Caki2 (cell line): ENCODE results near the gene WDFY4. TPM values are rescaled to one million over a fixed set of nuclear protein-coding genes. Genes with fewer than 3 reads are reported as not detected.

Experiments used
- DNase-seq: peaks from one replicate; pipeline ENCODE4 v3.0.0-alpha.2; 2015; ENCODE audit warnings: low read depth
- in situ Hi-C: cut with HindIII; loops from 2 replicates; pipeline ENCODE4 v1.10.0; 2016; ENCODE audit warnings: low sequenced_read_pairs, low pct_unique_long_range_greater_than_20kb, mixed read lengths
- total RNA-seq: library from RNA; depleted of rRNA; stranded (reverse); fragments of >200 nt; shearing (Covaris generic); gene quantifications from 2 replicates; pipeline ENCODE4 v1.2.3, GENCODE V29; 2014; ENCODE audit warnings: low replicate concordance

Gene WDFY4
- total RNA-seq, 1 experiment from 2014 or later = not detected

GRCh38 chr10:48729222-48729621 lies 44.5 kb downstream of the WDFY4 start:
- DNase-seq = no peak
- in situ Hi-C loops = no loop called here

GRCh38 chr10:48729941-48730457 lies 45.3 kb downstream of the WDFY4 start:
- in situ Hi-C loops = no loop called here
- DNase-seq = no peak

GRCh38 chr10:48731141-48731540 lies 46.5 kb downstream of the WDFY4 start:
- in situ Hi-C loops = no loop called here
- DNase-seq = no peak

GRCh38 chr10:48731654-48732053 lies 47.0 kb downstream of the WDFY4 start:
- in situ Hi-C loops = no loop called here
- DNase-seq = no peak

- in situ Hi-C loops = no loop called here
- no peak for DNase-seq
These were observed 48.7 kb downstream of the WDFY4 start for GRCh38 chr10:48733329-48733728.

- no peak for DNase-seq
- in situ Hi-C loops = no loop called here
These were observed 51.2 kb downstream of the WDFY4 start for GRCh38 chr10:48735836-48736390.

GRCh38 chr10:48736596-48736995 lies 51.9 kb downstream of the WDFY4 start:
- in situ Hi-C loops = no loop called here
- DNase-seq = no peak

- in situ Hi-C loops = no loop called here
These were observed 53.2 kb downstream of the WDFY4 start for GRCh38 chr10:48737886-48738285.

GRCh38 chr10:48739170-48739569 lies 54.5 kb downstream of the WDFY4 start:
- in situ Hi-C loops = no loop called here
- no peak for DNase-seq

More at GRCh38 chr10:48737886-48738285, 53.2 kb downstream of the WDFY4 start:
- no peak for DNase-seq

GRCh38 chr10:48740015-48740707 lies 55.5 kb downstream of the WDFY4 start:
- in situ Hi-C loops = no loop called here
- no peak for DNase-seq

- in situ Hi-C loops = no loop called here
- no peak for DNase-seq
These were observed 56.3 kb downstream of the WDFY4 start for GRCh38 chr10:48740988-48741387.

GRCh38 chr10:48742891-48743860 lies 58.5 kb downstream of the WDFY4 start:
- DNase-seq = no peak
- in situ Hi-C loops = no loop called here

- in situ Hi-C loops = no loop called here
- DNase-seq = no peak
These were observed 59.9 kb downstream of the WDFY4 start for GRCh38 chr10:48744587-48744986.

- DNase-seq = no peak
These were observed 61.1 kb downstream of the WDFY4 start for GRCh38 chr10:48745662-48746245.

GRCh38 chr10:48748573-48748972 lies 63.9 kb downstream of the WDFY4 start:
- DNase-seq = no peak
- in situ Hi-C loops = no loop called here

More at GRCh38 chr10:48745662-48746245, 61.1 kb downstream of the WDFY4 start:
- in situ Hi-C loops = no loop called here

GRCh38 chr10:48749254-48749787 lies 64.6 kb downstream of the WDFY4 start:
- in situ Hi-C loops = no loop called here
- DNase-seq = no peak

- in situ Hi-C loops = no loop called here
These were observed 65.3 kb downstream of the WDFY4 start for GRCh38 chr10:48750019-48750418.

GRCh38 chr10:48750991-48751390 lies 66.3 kb downstream of the WDFY4 start:
- in situ Hi-C loops = no loop called here
- no peak for DNase-seq

More at GRCh38 chr10:48750019-48750418, 65.3 kb downstream of the WDFY4 start:
- DNase-seq = no peak
